ENCODE data around the gene EML6.

Gene EML6

GRCh38 chr2:54957321-54957999 is 234.0 kb downstream of the EML6 start:
- no peaks in the 10 kb centered on the region for H3K27me3 Mint-ChIP-seq (ENCODE audit: low read depth)
- no peak overlapping the region for H3K4me3 Mint-ChIP-seq
- peaks cover 10% of the 10 kb centered on the region for H3K4me1 Mint-ChIP-seq
- peaks cover 4% of the 10 kb centered on the region for H3K36me3 Mint-ChIP-seq (ENCODE audit: low read depth)
- no peaks in the 10 kb centered on the region for H3K9me3 Mint-ChIP-seq
- TF ChIP-seq CTCF (IDR thresholded peaks at IDR 0.05; ENCODE audit: unreplicated experiment in 3 of 3), result no peak
- no peak overlapping the region for H3K27ac Mint-ChIP-seq

- Mint-ChIP-seq H3K27me3 (ENCODE audit: low read depth) (no peaks in the 10 kb centered on the region), H3K27ac (no peak overlapping the region), H3K9me3 (no peaks in the 10 kb centered on the region), H3K36me3 (ENCODE audit: low read depth) (peaks cover 4% of the 10 kb centered on the region), H3K4me1 (peaks cover 10% of the 10 kb centered on the region), H3K4me3 (no peak overlapping the region)
- no peak for TF ChIP-seq CTCF (IDR thresholded peaks at IDR 0.05; ENCODE audit: unreplicated experiment in 3 of 3)
Observed at GRCh38 chr2:54958717-54959371, 235.4 kb downstream of the EML6 start.

- Mint-ChIP-seq H3K9me3 (no peaks in the 10 kb centered on the region), H3K4me1 (peaks cover 10% of the 10 kb centered on the region), H3K4me3 (no peak overlapping the region), H3K27me3 (ENCODE audit: low read depth) (no peaks in the 10 kb centered on the region), H3K27ac (no peak overlapping the region), H3K36me3 (ENCODE audit: low read depth) (peaks cover 7% of the 10 kb centered on the region)
- TF ChIP-seq CTCF (IDR thresholded peaks at IDR 0.05; ENCODE audit: unreplicated experiment in 3 of 3), result no peak
Observed at GRCh38 chr2:54960164-54960563, 236.7 kb downstream of the EML6 start.

GRCh38 chr2:54962511-54962910 is 239.0 kb downstream of the EML6 start:
- H3K36me3 Mint-ChIP-seq (ENCODE audit: low read depth), result peaks cover 19% of the 10 kb centered on the region
- H3K4me3 Mint-ChIP-seq, result no peak overlapping the region
- no peaks in the 10 kb centered on the region for H3K4me1 Mint-ChIP-seq
- H3K9me3 Mint-ChIP-seq, result no peaks in the 10 kb centered on the region
- no peak for TF ChIP-seq CTCF (IDR thresholded peaks at IDR 0.05; ENCODE audit: unreplicated experiment in 3 of 3)
- no peaks in the 10 kb centered on the region for H3K27me3 Mint-ChIP-seq (ENCODE audit: low read depth)
- no peak overlapping the region for H3K27ac Mint-ChIP-seq

- TF ChIP-seq CTCF (IDR thresholded peaks at IDR 0.05; ENCODE audit: unreplicated experiment in 3 of 3), result no peak
- H3K9me3 Mint-ChIP-seq, result no peaks in the 10 kb centered on the region
- H3K36me3 Mint-ChIP-seq (ENCODE audit: low read depth), result peaks cover 22% of the 10 kb centered on the region
- H3K4me3 Mint-ChIP-seq, result no peak overlapping the region
- no peaks in the 10 kb centered on the region for H3K27me3 Mint-ChIP-seq (ENCODE audit: low read depth)
- H3K4me1 Mint-ChIP-seq, result no peaks in the 10 kb centered on the region
- no peak overlapping the region for H3K27ac Mint-ChIP-seq
Observed at GRCh38 chr2:54962935-54963440, 239.5 kb downstream of the EML6 start.

Measured in nephron (organoid).